ENCODE data around the gene PRPF19. TPM values are rescaled to one million over a fixed set of nuclear protein-coding genes. Genes with fewer than 3 reads are reported as not detected.

PRPF19 gene
- total and polyA plus RNA-seq, 5 donors: 31.5 to 43.4 (median 36.9) TPM

GRCh38 chr11:60902625-60903024 is 3.8 kb downstream of the PRPF19 start:
- no peaks in the 10 kb centered on the region for H3K9me3 ChIP-seq (ENCODE audit: control insufficient read depth, low read length)
- ATAC-seq (no peak), DNase-seq (no peak)
- H3K4me3 ChIP-seq (ENCODE audit: low read length): no peak overlapping the region
- no peak overlapping the region for H3K27ac ChIP-seq (ENCODE audit: low read length)
- intact Hi-C loops (cut with DNase I): loop anchor here in 3 of 4 donors (5.0 kb wide), 2 partner anchors 65 to 70 kb away; no protein-coding TSS in a partner anchor
- 82% methylated on average over 11 of the region's 11 CpGs for WGBS
- H3K27me3 ChIP-seq (ENCODE audit: control insufficient read depth, insufficient read depth): no peaks in the 10 kb centered on the region
- H3K4me1 ChIP-seq (ENCODE audit: control insufficient read depth, insufficient read depth, low read length): peaks cover 4% of the 10 kb centered on the region

- DNase-seq (peak in 1 of 3 donors; percentile 59), ATAC-seq (no peak)
- Histone ChIP-seq H3K9me3 (ENCODE audit: control insufficient read depth, low read length) (no peaks in the 10 kb centered on the region), H3K4me3 (ENCODE audit: low read length) (no peak overlapping the region), H3K4me1 (ENCODE audit: control insufficient read depth, insufficient read depth, low read length) (peaks cover 2% of the 10 kb centered on the region), H3K27ac (ENCODE audit: low read length) (no peak overlapping the region), H3K27me3 (ENCODE audit: control insufficient read depth, insufficient read depth) (no peaks in the 10 kb centered on the region)
- 68% methylated on average over 13 of the region's 13 CpGs for WGBS
- intact Hi-C loops (cut with DNase I): loop anchor here in 3 of 4 donors (5.0 kb wide), 2 partner anchors 64 to 69 kb away; no protein-coding TSS in a partner anchor
These were observed 5.5 kb downstream of the PRPF19 start for GRCh38 chr11:60900673-60901404.

DNA sequence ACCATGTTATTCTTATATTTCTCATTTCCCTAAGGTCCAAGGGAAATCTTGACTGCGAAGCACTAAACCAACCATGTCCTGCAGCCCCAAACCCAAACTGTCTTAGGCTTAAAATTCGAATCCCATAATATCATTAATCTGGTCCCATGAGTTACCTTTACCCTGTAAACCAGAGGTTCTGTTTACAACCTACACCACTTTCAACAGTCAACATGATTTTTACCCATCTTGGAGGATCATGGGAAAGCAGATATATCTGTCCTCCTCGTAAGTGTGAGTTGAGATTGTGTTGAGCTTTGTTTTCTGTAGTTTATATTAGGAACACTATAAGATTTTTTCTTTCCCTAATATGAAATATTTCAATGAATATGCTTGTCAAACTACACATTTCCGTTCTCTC is 6.4 kb downstream of the PRPF19 start:
- ATAC-seq: no peak
- WGBS: 75% methylated on average over 4 of the region's 4 CpGs

DNA sequence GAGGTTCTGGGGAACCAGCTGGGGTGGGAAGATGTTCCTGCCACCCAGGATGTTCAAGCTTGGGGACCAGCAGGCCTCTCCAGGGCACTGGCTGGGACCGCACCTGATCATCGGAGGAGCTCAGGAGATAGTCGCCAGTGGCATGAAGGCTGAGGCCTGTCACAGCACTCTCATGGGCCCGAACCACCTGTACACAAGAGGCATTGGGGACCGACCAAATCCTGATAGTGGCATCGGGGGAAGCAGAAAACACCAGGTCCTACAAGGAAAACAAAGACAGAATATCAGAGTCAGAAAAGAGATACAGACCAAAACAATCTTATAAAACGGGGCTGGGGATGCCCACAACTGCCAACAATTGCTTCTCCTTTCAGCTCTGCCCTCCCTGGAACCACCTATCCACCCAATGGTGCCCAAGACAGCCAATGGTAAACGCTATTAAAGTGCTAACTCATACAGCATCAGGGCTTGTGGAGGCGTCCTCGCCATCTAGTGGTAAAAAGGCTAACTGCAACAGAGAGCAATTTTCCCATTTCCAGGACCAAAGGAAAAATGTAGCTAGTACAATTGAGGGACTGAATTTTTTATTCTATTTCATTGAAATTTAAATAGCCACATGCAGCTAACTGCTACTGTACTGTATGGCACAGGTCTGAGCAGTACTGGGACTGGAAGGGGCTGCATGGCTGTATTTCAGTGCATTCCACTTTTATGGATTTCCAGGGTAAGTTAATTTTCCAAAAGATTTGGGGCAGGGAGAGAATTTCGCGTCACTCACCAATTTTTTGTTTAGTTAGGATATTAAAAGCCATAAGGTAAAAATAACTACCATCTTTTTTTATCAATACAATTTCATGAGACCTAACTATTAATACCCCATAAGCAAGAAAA is 7.1 kb downstream of the PRPF19 start:
- intact Hi-C loops (cut with DNase I): loop anchor here in 1 of 4 donors (5.0 kb wide), 1 partner anchor 67 kb away; no protein-coding TSS in a partner anchor
- Histone ChIP-seq H3K9me3 (ENCODE audit: control insufficient read depth, low read length) (no peaks in the 10 kb centered on the region), H3K27me3 (ENCODE audit: control insufficient read depth, insufficient read depth) (no peaks in the 10 kb centered on the region), H3K4me1 (ENCODE audit: control insufficient read depth, insufficient read depth, low read length) (no peaks in the 10 kb centered on the region), H3K27ac (ENCODE audit: low read length) (no peak overlapping the region), H3K4me3 (ENCODE audit: low read length) (no peak overlapping the region)
- 59% methylated on average over 12 of the region's 12 CpGs for WGBS
- ATAC-seq: peak; percentile 62 to 77
- DNase-seq: no peak

More for the DNA sequence above, 6.4 kb downstream of the PRPF19 start:
- intact Hi-C loops (cut with DNase I): loop anchor here (5.0 kb wide), 2 partner anchors 63 to 68 kb away; no protein-coding TSS in a partner anchor
- no peak overlapping the region for H3K27ac ChIP-seq (ENCODE audit: low read length)
- no peaks in the 10 kb centered on the region for H3K27me3 ChIP-seq (ENCODE audit: control insufficient read depth, insufficient read depth)
- H3K4me1 ChIP-seq (ENCODE audit: control insufficient read depth, insufficient read depth, low read length): peaks cover under 1% of the 10 kb centered on the region
- DNase-seq: no peak
- no peak overlapping the region for H3K4me3 ChIP-seq (ENCODE audit: low read length)
- no peaks in the 10 kb centered on the region for H3K9me3 ChIP-seq (ENCODE audit: control insufficient read depth, low read length)

GRCh38 chr11:60897496-60897895 is 8.9 kb downstream of the PRPF19 start:
- H3K4me1 ChIP-seq (ENCODE audit: control insufficient read depth, insufficient read depth, low read length): no peaks in the 10 kb centered on the region
- H3K9me3 ChIP-seq (ENCODE audit: control insufficient read depth, low read length): no peaks in the 10 kb centered on the region
- no peak overlapping the region for H3K4me3 ChIP-seq (ENCODE audit: low read length)
- DNase-seq: no peak
- intact Hi-C loops (cut with DNase I): loop anchor here in 1 of 4 donors (5.0 kb wide), 1 partner anchor 65 kb away; no protein-coding TSS in a partner anchor
- ATAC-seq: no peak
- WGBS: 94% methylated on average over 4 of the region's 4 CpGs
- H3K27ac ChIP-seq (ENCODE audit: low read length): no peak overlapping the region
- H3K27me3 ChIP-seq (ENCODE audit: control insufficient read depth, insufficient read depth): no peaks in the 10 kb centered on the region

DNA sequence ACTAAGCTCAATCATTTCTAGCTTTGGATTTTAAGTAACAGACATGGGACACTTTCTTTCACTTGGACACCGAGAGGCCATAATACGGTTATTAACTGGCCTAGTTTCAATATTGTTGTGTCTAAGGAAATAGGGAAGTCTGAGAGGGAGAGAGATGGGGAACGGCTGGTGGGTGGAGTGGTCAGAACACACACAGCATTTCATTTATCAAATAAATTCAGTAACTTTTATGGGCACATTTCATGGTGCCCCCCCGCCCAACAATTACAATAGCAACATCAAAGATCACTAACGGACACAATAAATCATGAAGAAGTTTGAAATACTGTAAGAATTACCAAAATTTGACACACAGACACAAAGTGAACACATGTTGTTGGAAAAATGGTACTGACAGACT is 10.7 kb downstream of the PRPF19 start:
- ATAC-seq (no peak), DNase-seq (no peak)
- H3K4me1 ChIP-seq (ENCODE audit: control insufficient read depth, insufficient read depth, low read length): peaks cover 6% of the 10 kb centered on the region
- no peaks in the 10 kb centered on the region for H3K27me3 ChIP-seq (ENCODE audit: control insufficient read depth, insufficient read depth)
- no peak overlapping the region for H3K4me3 ChIP-seq (ENCODE audit: low read length)
- WGBS: 89% methylated on average over 5 of the region's 5 CpGs
- intact Hi-C loops (cut with DNase I): loop anchor here in 1 of 4 donors (5.0 kb wide), 1 partner anchor 63 kb away; no protein-coding TSS in a partner anchor
- H3K9me3 ChIP-seq (ENCODE audit: control insufficient read depth, low read length): no peaks in the 10 kb centered on the region
- no peak overlapping the region for H3K27ac ChIP-seq (ENCODE audit: low read length)

- ATAC-seq: peak; percentile 43 to 63
- DNase-seq: peak; percentile 56 to 80 (median 80)
- Histone ChIP-seq H3K27ac (ENCODE audit: low read length) (no peak overlapping the region), H3K4me1 (ENCODE audit: control insufficient read depth, insufficient read depth, low read length) (peaks cover 6% of the 10 kb centered on the region), H3K27me3 (ENCODE audit: control insufficient read depth, insufficient read depth) (no peaks in the 10 kb centered on the region), H3K4me3 (ENCODE audit: low read length) (no peak overlapping the region), H3K9me3 (ENCODE audit: control insufficient read depth, low read length) (no peaks in the 10 kb centered on the region)
- intact Hi-C loops (cut with DNase I): no loop called here
- 57% methylated on average over 7 of the region's 7 CpGs for WGBS
These were observed 15.2 kb downstream of the PRPF19 start for GRCh38 chr11:60891103-60891741.

DNA sequence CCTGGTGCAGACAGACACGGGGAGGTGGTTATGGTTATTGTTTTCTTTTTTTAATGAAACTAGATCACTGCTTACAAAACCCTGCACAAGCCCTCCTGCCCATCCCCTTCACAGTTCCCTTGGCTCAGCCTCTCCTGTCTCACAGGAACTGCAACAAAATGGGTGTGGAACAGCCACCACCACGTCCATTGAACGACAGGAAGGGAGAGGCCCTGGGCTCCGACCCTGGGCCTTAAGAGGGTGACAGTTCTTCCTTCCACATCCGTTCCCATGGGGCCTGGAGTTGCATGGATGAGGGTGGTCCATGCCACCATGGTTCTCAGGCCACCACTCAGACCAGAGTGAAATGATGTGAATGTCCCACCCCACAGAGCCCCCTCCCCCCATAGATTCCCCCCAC is 15.7 kb downstream of the PRPF19 start:
- intact Hi-C loops (cut with DNase I): no loop called here
- no peaks in the 10 kb centered on the region for H3K9me3 ChIP-seq (ENCODE audit: control insufficient read depth, low read length)
- 46% methylated on average over 5 of the region's 5 CpGs for WGBS
- no peaks in the 10 kb centered on the region for H3K27me3 ChIP-seq (ENCODE audit: control insufficient read depth, insufficient read depth)
- ATAC-seq: peak; percentile 54 to 89
- DNase-seq: peak in 1 of 3 donors; percentile 42
- H3K4me1 ChIP-seq (ENCODE audit: control insufficient read depth, insufficient read depth, low read length): peaks cover 6% of the 10 kb centered on the region
- no peak overlapping the region for H3K27ac ChIP-seq (ENCODE audit: low read length)
- no peak overlapping the region for H3K4me3 ChIP-seq (ENCODE audit: low read length)

GRCh38 chr11:60889869-60890311 is 16.5 kb downstream of the PRPF19 start:
- WGBS: 60% methylated on average over 6 of the region's 6 CpGs
- peaks cover 6% of the 10 kb centered on the region for H3K4me1 ChIP-seq (ENCODE audit: control insufficient read depth, insufficient read depth, low read length)
- intact Hi-C loops (cut with DNase I): loop anchor here in 1 of 4 donors (5.0 kb wide), 1 partner anchor 58 kb away; no protein-coding TSS in a partner anchor
- no peak overlapping the region for H3K27ac ChIP-seq (ENCODE audit: low read length)
- no peak overlapping the region for H3K4me3 ChIP-seq (ENCODE audit: low read length)
- peak in 1 of 2 donors; percentile 15 for ATAC-seq
- no peak for DNase-seq
- no peaks in the 10 kb centered on the region for H3K9me3 ChIP-seq (ENCODE audit: control insufficient read depth, low read length)
- H3K27me3 ChIP-seq (ENCODE audit: control insufficient read depth, insufficient read depth): no peaks in the 10 kb centered on the region

DNA sequence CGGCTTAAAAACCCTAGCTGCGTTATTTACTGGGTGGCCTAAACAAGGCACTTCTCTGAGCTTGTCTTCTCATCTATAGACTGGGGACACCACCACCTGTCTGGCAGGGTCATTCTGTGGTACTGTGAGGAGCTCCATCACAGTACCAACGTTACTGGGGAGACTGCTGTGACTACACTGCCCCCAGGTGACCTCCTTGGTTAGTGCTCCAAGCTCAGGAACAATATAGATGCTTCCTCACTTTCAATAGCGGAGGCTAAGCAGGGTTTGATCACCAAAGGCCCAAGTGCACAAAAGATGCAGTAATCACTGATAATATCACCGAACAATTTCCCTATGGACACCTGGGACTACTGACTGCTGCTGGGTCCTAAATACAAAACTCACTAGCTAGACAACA is 18.8 kb downstream of the PRPF19 start:
- Histone ChIP-seq H3K27me3 (ENCODE audit: control insufficient read depth, insufficient read depth) (no peaks in the 10 kb centered on the region), H3K4me3 (ENCODE audit: low read length) (no peak overlapping the region), H3K4me1 (ENCODE audit: control insufficient read depth, insufficient read depth, low read length) (peaks cover 6% of the 10 kb centered on the region), H3K27ac (ENCODE audit: low read length) (no peak overlapping the region), H3K9me3 (ENCODE audit: control insufficient read depth, low read length) (no peaks in the 10 kb centered on the region)
- peak; percentile 72 to 73 for ATAC-seq
- intact Hi-C loops (cut with DNase I): loop anchor here in 1 of 4 donors (5.0 kb wide), 1 partner anchor 55 kb away; no protein-coding TSS in a partner anchor
- WGBS: 62% methylated on average over 5 of the region's 5 CpGs
- DNase-seq: peak in 1 of 3 donors; percentile 55

Data from right cardiac atrium (tissue), 5 donors.